Measurements from ENCODE around the gene PIP5K1C. TPM values are rescaled to one million over a fixed set of nuclear protein-coding genes. Genes with fewer than 3 reads are reported as not detected.

Gene PIP5K1C
- total RNA-seq, 1 donor from 2014 or later = 26.5 TPM

- H3K27me3 ChIP-seq (ENCODE audit: control insufficient read depth, insufficient read depth, low read length) = no peaks in the 10 kb centered on the region
- no peaks in the 10 kb centered on the region for H3K36me3 ChIP-seq (ENCODE audit: control insufficient read depth, insufficient read depth, low read length)
- H3K4me3 ChIP-seq (ENCODE audit: low read depth, low read length) = no peak overlapping the region
- no peak for TF ChIP-seq CTCF (IDR thresholded peaks at IDR 0.05; ENCODE audit: insufficient read depth, low read length, poor library complexity, severe bottlenecking)
- no peak for DNase-seq (ENCODE audit: low read depth)
Measured at GRCh38 chr19:3691372-3691716, 8.9 kb downstream of the PIP5K1C start.

- no peak for DNase-seq (ENCODE audit: low read depth)
- no peaks in the 10 kb centered on the region for H3K27me3 ChIP-seq (ENCODE audit: control insufficient read depth, insufficient read depth, low read length)
- H3K36me3 ChIP-seq (ENCODE audit: control insufficient read depth, insufficient read depth, low read length) = no peaks in the 10 kb centered on the region
- no peak for TF ChIP-seq CTCF (IDR thresholded peaks at IDR 0.05; ENCODE audit: insufficient read depth, low read length, poor library complexity, severe bottlenecking)
- H3K4me3 ChIP-seq (ENCODE audit: low read depth, low read length) = no peak overlapping the region
Measured at GRCh38 chr19:3690551-3691371, 9.5 kb downstream of the PIP5K1C start.

DNA sequence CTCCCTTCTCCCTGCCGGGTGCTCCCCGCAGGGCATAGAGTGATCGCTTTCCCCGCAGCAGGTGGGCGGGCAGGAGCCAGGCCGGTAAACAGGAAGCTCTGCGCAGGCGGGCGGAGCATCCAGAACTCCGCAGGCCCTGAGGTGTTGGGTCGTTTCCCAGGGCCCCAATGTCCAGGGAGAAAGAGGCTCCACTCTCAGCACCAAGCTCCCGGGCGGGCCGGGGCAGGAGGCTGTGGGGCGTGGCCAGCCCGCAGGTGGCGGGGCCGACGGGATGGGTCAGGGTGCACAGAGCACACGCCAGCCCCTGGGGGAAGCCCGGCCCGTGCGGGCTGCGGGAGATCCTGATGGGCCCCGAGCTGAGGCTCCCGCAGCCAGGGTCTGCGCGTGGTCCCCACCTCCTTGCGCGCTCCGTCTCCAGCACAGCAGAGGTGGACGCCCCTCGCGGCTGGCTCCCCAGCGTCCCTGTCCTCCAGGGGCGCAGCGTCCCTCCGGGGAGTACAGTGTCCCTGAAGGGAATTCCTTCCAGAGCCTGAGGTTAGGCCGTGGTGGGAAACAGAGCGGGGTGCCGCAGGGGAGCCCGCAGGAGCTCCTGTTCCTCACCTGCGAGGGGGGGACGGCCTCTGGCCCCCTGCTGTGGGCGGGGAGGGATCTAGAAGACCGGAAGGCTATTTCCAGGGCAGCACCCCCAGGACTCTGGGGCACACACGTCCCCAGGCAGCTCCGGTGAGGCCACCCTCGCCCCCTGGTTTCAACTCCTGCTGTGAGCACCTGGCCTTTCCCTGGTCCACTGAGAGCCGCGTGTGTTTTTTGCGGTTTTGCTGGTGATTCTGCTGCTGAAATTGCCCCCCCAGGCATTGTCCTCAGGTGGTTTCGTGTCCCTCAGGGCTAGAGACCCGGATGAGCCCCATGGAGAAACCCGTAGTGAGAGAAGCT lies 12.2 kb downstream of the PIP5K1C start:
- Histone ChIP-seq H3K27me3 (ENCODE audit: control insufficient read depth, insufficient read depth, low read length) (no peaks in the 10 kb centered on the region), H3K36me3 (ENCODE audit: control insufficient read depth, insufficient read depth, low read length) (peaks cover 2% of the 10 kb centered on the region), H3K4me3 (ENCODE audit: low read depth, low read length) (peak overlapping the region; percentile 16)
- TF ChIP-seq CTCF (IDR thresholded peaks at IDR 0.05; ENCODE audit: insufficient read depth, low read length, poor library complexity, severe bottlenecking) = no peak
- DNase-seq (ENCODE audit: low read depth) = no peak

- no peak for DNase-seq (ENCODE audit: low read depth)
- no peak for TF ChIP-seq CTCF (IDR thresholded peaks at IDR 0.05; ENCODE audit: insufficient read depth, low read length, poor library complexity, severe bottlenecking)
- Histone ChIP-seq H3K4me3 (ENCODE audit: low read depth, low read length) (no peak overlapping the region), H3K36me3 (ENCODE audit: control insufficient read depth, insufficient read depth, low read length) (peaks cover 2% of the 10 kb centered on the region), H3K27me3 (ENCODE audit: control insufficient read depth, insufficient read depth, low read length) (no peaks in the 10 kb centered on the region)
Measured at GRCh38 chr19:3687393-3687773, 12.9 kb downstream of the PIP5K1C start.

DNA sequence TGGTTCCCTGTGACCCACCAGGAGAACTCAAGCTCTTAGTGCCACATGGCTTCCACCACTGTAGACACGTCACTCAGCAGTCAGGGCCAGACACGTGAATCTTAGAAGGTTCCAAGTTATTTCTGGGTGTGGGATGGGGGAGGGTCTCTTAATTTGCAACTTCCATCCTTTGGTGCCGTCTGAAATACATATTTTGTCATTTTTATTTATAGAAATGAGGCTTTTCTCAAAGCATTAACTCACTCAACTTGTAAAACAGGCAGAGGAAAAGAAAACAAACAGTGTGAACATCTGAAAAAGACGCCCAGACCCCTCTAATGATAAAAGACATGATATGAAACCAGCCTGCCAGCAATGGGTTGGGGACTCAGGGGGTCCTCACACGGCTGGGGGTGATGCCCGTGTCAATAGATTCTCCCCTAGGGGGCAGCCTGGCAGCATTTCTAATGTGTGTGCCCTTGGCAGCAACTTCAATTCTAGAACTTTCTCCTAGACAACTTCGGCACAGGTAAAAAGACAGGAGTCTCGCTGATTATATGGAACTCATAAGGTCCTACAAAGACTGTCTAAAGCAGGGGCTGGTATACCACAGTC lies 15.4 kb downstream of the PIP5K1C start:
- TF ChIP-seq CTCF (IDR thresholded peaks at IDR 0.05; ENCODE audit: insufficient read depth, low read length, poor library complexity, severe bottlenecking) = no peak
- no peak for DNase-seq (ENCODE audit: low read depth)
- H3K36me3 ChIP-seq (ENCODE audit: control insufficient read depth, insufficient read depth, low read length) = peaks cover 2% of the 10 kb centered on the region
- H3K27me3 ChIP-seq (ENCODE audit: control insufficient read depth, insufficient read depth, low read length) = no peaks in the 10 kb centered on the region
- no peak overlapping the region for H3K4me3 ChIP-seq (ENCODE audit: low read depth, low read length)

Data from kidney epithelial cell (primary cell).